HG03558 (cell line): Measurements from ENCODE around the gene PNPLA6.
A peak's percentile ranks its signal among the peaks of the same experiment; 100 is the strongest.

Experiments
- ATAC-seq: cut with Tn5 transposase; IDR thresholded peaks from one replicate; pipeline ENCODE4 v1.9.1; 2021; ENCODE audit warnings: moderate number of reproducible peaks; ENCODE audit not compliant: unreplicated experiment; ENCODE audit errors: extremely low read depth

PNPLA6 gene

DNA sequence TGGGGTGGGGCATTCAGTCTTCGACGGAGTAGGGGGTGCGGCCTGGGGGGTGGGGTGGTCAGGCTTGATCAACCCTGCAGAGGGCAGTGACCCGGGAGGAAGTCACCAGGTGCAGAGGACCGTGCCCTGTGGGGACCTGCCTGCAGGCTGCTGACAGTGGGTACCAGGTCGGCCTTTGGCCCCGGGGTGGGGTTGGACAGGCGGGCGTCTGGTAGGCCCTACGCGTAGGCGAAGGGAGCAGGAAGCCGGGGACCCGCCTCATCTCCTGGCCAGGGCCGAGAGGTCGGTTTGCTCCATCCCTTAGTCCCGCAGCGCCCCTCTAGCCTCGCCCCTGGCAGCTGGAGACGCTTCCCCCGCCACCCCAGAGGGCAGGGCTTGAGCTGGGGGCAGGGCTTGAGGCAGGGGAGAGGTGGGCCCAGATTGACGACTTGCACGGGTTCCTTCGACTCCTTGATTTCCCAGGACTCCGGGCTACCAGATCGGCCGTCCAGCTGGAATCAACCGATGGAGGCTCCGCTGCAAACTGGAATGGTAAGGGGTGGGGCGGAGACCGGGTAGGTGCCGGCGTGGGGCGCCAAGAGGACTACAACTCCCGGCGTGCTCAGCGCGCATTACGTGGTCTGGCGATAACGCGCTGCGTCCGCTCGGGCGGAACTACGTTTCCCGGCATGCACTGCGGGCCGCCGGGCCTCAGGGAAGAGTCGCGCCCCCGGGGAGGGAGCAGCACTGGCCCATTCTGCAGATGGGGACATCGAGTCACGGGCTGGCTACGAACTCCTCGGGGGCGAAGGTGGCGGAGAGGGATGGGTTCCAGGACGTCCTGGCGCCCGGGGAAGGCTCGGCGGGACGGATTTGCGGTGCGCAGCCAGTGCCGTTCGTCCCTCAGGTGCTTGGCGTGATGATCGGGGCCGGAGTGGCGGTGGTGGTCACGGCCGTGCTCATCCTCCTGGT lies at the start of gene PNPLA6:
TSS of gene PNPLA6 (plus strand) at position 671 of the 951 bp plus-strand sequence. CDS start at position 743, 72 bp downstream.
- ATAC-seq: no peak

DNA sequence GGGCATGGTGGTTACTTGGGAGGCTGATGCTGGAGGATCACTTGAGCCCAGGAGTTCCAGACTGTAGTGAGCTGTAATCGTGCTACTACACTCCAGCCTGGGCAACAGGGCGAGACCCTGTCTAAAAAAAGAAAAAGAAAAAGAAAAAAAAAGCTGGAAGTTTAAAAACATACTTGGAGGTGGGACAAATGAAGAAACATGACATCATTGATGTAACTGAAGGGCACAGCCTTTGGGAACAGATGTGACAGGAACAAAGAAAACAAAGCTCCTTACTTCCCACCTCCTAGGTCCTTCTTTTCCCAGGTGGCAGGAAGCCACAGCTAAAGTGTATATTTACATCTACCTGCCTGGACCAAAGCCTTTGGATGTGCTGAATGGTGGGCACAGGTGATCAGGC lies 48.6 kb upstream of the PNPLA6 start:
- no peak for ATAC-seq

DNA sequence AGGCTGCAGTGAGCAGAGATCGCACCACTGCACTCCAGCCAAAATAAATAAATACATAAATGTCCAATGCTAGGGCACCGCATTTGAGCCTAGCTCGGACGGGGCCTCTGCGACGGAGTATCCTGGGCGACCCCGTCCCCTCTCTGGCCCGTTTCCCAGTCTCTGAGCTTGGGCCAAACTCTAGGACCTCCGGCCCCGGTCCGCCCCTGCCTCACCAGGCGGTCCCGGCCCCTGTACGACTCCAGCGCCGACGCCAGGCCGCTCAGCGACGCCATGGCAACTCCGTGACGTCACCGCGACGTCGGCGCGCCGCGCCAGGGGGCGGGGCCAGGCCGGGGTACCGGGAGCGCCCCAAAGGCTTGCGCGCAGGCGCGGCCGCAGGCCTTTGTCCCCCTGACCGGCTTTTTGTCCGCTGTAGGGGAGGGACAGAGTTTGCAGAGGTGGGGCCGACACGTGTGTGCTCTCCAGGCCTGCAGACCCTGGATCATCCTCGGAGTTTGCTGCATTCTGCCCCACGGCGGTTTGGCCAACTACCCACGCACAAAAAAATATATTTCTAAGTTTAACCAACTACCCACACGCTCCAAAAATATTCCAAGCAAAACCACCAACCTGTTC lies 46.7 kb upstream of the PNPLA6 start, which contains the start of gene PEX11G:
TSS of gene PEX11G (minus strand) at position 300 of the 618 bp plus-strand sequence. CDS start at position 275, 25 bp downstream.
- ATAC-seq: peak; percentile 62

DNA sequence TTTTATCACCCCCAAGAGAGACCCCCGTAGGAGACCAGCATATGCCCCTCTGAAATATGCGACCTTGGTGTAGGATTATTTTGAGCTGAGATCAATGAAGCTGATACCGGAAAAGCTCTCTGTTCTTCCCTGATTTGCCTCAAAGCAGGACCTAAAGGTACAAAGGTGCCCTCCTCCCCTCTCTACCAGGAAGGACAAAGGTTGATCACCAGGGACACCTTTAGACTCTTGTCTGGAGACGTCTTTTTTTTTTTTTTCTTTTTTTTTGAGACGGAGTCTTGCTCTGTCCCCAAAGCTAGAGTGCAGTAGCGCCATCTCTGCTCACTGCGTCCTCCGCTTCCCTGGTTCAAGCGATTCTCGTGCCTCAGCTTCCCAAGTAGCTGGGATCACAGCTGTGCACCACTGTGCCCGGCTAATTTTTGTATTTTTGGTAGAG lies 45.9 kb upstream of the PNPLA6 start:
- ATAC-seq: no peak

GRCh38 chr19:7492142-7492541 lies 43.4 kb upstream of the PNPLA6 start:
- no peak for ATAC-seq

GRCh38 chr19:7492558-7492957 lies 43.0 kb upstream of the PNPLA6 start:
- no peak for ATAC-seq

GRCh38 chr19:7494416-7495098 lies 41.0 kb upstream of the PNPLA6 start:
- no peak for ATAC-seq

- ATAC-seq: no peak
Observed at GRCh38 chr19:7497292-7497691, 38.2 kb upstream of the PNPLA6 start.

DNA sequence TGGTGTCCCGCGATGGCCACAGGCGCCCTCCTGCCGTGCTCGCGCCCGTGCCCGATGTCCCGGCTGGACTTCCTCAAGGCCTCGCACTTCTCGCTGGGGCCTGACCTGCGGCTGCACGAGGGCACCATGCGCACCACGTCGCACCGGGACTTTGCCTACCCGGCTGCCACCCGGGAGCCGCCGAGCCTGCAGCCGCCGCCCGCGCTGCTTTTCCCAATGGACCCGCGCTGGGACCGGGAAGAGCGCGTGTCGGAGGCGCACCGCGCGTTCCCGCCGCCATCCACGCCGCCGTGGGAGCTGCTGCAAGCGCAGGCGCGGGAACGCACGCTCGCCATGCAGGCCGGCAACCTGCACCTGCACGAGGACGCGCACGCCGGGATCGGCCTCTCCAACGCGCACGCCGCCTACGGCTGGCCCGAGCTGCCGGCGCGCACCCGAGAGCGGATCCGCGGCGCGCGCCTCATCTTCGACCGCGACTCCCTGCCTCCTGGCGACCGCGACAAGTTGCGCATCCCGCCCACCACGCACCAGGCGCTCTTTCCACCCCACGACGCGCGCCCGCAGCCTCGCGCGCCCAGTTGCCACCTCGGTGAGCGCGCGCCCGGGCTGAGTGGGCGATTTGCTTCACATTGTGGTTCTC lies 34.6 kb upstream of the PNPLA6 start:
- ATAC-seq: no peak

- ATAC-seq: no peak
Observed at GRCh38 chr19:7502552-7502951, 33.0 kb upstream of the PNPLA6 start.

DNA sequence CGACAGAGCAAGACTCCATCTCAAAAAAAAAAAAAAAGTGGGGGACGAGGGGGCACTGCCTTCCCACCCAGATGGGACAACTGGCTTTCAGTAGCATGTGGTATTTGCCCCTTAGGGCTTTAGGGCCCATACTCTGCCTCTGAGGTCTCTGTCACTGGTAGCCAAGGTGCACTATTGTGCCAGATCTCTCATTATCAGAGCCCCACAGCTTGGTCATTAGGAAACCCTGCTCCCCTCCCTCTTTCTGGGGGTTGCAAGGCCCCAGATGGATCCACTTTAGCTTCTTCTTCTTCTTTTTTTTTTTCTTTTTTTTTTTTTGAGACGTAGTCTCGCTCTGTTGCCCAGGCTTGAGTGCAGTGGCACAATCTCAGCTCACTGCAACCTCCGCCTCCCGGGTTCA lies 30.8 kb upstream of the PNPLA6 start:
- ATAC-seq: no peak

DNA sequence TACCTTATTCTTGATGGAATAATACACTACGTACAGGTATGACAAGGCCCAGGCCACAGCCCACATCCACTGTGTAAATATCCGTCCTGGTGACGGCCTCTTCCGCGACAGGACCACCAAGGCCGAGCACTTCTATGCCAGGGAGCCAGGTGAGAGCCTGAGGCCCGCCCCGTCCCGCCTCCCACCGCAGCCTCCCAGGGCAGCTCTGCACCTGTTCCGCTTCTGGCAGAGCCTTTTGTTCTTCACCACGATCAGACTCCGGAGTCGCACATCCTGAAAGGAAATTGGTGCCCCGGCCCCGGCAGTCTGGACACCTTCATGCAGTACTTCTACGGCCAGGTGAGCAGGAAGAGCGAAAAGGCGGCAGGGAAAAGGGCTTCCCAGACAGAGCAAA lies 30.2 kb upstream of the PNPLA6 start:
- no peak for ATAC-seq

DNA sequence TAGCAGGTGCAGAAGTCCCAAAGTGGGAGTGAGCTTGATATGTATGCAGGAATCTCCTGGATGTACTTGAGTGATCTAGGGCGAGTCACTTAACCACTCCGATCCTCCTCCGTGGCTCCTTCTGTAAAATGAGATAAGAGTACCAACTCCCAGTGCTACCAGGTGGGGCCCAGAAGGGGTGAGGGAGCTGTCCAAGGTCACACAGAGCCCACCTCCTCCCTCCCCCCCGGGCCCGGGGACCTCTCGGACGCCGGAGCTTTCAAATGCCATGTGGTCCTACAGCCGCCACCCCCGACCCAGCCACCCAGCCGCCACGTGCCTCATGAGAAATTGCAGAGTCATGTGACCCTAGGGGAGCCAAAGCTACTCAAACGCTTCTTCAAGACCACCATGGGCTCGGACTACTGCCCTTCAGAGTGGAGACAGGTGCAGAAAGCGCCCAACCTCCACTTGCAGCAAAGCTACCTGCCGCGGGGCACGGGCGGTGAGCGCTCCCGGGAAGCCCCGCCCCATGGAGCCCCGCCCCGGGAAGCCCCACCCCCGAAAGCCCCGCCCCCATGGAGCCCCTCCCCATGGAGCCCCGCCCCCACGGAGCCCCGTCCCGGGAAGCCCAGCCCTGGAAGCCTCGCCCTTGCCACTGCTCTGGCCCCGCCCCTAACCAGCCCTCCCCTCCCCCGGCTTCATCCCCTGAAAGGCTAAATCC lies 29.7 kb upstream of the PNPLA6 start:
- no peak for ATAC-seq

DNA sequence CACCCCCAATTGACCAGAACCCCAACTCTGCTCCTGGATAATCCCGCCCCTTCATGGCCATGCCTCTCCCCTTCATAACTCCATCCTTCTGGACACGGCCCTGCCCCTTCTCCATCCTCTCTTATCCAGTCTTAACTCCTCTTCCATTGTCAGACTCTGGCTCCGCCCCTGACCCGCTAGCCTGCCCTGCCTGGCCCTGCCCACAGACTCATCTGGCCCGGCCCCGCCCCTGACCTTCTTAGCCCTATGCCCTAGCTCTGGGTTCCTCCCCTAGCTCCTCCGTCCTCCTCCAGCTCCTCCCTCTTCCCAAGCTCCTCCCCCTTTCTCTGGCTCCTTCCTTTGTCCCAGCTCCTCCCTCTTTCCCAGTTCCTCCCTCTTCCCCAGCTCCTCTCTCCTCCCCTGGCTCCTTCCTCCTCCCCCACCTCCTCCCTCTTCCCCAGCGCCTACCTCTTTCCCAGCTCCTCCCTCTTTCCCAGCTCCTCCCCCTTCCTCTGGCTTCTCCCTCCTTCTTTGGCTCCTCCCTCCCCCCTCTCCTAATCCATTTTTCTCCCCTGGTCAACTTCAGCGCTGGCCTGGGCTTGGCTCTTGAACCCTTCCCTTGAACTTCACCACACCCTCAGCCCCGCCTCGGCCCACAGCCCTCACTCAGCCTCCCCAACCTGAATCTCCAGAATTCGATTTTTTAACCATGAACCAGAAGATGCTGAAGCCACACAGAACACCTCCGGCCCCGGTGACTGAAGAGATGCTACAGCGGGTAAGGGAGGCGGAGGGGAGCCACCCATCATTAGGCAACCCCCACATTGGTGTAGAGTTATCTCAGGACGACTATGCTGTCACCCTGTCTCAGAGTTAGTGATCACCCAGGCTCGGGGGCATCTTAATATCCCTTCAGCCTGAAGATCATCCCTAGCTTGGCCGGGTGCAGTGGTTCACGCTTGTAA lies 28.9 kb upstream of the PNPLA6 start:
- ATAC-seq: no peak

DNA sequence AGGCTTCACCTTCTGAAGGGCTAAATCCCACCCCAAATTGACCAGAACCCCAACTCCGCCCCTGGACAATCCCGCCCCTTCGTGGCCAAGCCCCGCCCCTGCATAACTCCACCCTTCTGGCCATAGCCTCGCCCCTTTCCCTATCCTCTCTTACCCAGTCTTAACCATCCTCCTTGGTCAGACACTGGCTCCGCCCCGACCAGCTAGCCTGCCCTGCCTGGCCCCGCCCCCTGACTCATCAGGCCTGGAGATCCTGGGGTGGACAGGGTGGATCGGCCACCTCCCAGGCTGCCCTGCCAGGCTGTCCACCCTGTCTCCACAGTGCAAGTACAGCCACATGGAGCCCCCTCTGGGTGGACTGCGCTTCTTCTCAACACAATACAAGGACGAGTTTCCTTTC lies 27.6 kb upstream of the PNPLA6 start:
- ATAC-seq: no peak

DNA sequence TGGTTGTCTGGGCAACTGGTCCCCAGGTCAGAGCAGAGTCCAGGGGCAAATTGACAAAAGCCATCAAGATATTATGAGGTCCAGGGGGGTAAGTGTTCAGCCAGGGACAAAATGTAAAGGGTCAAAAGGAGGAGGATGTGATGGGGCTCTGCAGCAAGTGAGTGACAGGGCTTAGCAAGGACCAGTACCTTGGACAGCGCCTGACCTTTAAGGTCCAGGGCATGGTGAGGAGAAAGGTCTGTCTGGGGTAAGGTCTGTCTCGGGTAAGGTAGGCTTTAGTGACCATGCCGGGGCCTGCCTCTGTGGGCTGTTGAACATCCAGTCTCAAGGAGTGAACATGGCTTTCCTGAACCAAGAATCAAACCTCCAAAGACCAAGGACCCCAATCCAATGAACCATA lies 25.9 kb upstream of the PNPLA6 start:
- no peak for ATAC-seq

- no peak for ATAC-seq
Observed at GRCh38 chr19:7512400-7512851, 23.1 kb upstream of the PNPLA6 start.

DNA sequence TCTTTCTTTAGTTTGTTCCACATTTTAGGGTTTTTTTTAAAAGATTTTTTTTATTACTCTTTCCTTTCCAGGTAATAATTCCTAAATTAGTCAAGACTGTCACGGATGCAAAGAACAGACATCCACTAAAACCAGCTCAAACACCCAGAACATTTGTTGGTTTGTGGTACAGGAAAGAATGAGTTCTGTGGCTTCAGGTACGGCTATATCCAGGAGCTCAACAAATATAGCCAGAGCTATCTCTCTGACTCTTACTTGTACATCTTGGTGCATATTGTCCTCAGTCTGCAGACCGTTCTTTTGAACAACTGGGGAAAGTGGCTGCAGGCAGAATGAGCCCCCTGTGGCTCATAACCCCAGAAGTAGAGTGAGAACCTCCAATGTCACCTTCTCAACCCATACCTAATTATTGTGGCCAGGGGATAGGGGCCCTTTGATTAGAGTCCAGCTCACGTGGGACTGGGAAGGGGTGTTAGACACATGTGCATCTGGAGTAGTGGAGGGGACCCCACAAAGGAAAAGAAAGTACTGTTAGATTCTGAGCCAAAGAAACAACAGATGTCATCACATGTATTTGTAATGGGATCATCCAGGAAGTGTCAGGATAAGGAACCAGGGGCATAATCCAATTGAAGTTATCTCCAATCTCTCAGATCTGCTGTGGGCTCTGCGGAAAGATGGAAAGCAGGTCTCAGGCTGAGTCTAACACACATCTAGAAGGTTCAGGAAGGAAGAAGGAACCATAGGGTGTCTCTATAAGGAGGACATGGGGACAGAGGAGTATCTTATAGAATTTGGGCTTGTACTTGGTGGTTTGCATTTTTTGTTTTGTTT lies 21.5 kb upstream of the PNPLA6 start:
- no peak for ATAC-seq
